ENCODE measurements around the gene SRP14. TPM values are rescaled to one million over a fixed set of nuclear protein-coding genes. Genes with fewer than 3 reads are reported as not detected.
"Not testable (repeated sequence)": the region's sequence is repeated elsewhere in the genome, so short reads cannot be mapped to it uniquely, and the experiment has no call there.

SRP14 gene
- total RNA-seq, 1 donor from 2014 or later: 571 TPM

- DNase-seq (ENCODE audit: extremely low read depth, low read depth, low spot score): no peak
Observed at GRCh38 chr15:40032125-40032839, 6.7 kb downstream of the SRP14 start.

DNA sequence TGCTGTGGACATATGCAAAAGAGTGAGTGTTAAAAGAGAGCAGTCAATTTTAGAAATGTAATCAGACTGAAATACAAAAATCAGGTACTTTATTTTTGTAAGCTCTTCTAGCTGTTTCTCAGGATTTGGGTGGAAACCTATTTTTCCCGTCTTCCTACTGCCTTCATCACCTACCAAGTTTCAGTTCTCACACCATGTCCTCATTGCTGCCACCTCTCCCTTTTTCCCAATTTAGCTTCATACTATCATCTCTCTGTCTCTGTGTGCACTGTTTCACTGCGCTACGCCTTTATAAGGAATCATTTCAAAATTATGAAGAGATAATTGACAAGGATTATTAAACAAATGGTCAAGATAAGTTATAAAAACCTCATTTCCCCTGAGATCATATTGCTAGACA is 7.7 kb downstream of the SRP14 start:
- no peak for DNase-seq (ENCODE audit: extremely low read depth, low read depth, low spot score)

- DNase-seq (ENCODE audit: extremely low read depth, low read depth, low spot score): no peak
Observed at GRCh38 chr15:40029979-40030893, 8.7 kb downstream of the SRP14 start.

- no peak for DNase-seq (ENCODE audit: extremely low read depth, low read depth, low spot score)
Observed at GRCh38 chr15:40028853-40029252, 10.1 kb downstream of the SRP14 start.

DNA sequence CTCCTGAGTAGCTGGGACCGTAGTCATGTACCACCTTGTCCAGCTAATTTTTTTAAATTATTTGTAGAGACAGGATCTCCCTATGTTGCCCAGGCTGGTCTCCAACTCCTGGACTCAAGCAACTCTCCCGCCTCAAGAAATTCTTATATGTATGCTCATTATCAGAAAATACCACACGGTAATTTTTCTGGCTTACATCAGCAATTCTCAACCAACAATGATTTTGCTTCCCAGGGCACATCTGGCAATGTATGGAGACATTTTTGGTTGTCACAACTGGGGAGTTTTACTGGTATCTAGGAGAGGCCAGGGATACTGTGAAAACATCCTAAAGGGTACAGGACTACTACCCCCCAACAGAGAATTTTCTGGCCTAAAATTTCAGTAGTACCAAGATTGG is 10.8 kb downstream of the SRP14 start:
- no peak for DNase-seq (ENCODE audit: extremely low read depth, low read depth, low spot score)

- DNase-seq (ENCODE audit: extremely low read depth, low read depth, low spot score): no peak
Observed at GRCh38 chr15:40016224-40016865, 22.6 kb downstream of the SRP14 start.

- DNase-seq (ENCODE audit: extremely low read depth, low read depth, low spot score): no peak
Observed at GRCh38 chr15:40014390-40014789, 24.6 kb downstream of the SRP14 start.

GRCh38 chr15:40013372-40013771 is 25.6 kb downstream of the SRP14 start:
- DNase-seq (ENCODE audit: extremely low read depth, low read depth, low spot score): not testable (repeated sequence)

- no peak for DNase-seq (ENCODE audit: extremely low read depth, low read depth, low spot score)
Observed at GRCh38 chr15:40011303-40011702, 27.7 kb downstream of the SRP14 start.

- no peak for DNase-seq (ENCODE audit: extremely low read depth, low read depth, low spot score)
Observed at GRCh38 chr15:40010686-40011085, 28.3 kb downstream of the SRP14 start.

DNA sequence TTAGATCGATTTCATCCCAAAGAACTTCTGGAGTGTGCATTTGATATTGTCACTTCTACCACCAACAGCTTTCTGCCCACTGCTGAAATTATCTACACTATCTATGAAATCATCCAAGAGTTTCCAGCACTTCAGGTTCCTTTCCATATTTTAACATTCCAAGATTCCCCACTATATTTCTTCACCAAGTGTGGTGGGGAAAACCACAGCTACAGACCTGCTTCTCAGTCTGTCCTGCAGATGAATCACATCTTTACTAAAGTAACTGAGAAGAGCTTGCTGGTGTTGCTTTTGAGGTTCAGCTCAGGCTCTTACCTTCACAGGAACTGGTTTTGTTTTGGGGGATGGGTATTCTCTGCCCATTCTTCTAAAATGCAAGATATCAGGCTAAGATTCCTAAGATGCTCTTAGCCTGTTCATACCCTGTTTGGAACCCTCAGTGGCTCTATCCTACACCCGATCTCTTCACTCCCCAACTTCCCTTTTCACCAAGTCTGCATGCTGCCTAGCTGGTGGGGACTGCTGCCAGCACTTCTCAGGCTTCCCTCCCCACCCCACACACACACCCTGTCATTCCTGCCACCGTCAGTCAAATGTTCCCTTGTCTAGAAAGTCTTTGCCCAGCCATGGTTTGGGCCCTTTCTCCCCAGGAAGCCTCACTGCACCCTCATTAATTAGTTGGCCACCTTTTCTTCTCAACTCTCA is 30.8 kb downstream of the SRP14 start:
- no peak for DNase-seq (ENCODE audit: extremely low read depth, low read depth, low spot score)

DNA sequence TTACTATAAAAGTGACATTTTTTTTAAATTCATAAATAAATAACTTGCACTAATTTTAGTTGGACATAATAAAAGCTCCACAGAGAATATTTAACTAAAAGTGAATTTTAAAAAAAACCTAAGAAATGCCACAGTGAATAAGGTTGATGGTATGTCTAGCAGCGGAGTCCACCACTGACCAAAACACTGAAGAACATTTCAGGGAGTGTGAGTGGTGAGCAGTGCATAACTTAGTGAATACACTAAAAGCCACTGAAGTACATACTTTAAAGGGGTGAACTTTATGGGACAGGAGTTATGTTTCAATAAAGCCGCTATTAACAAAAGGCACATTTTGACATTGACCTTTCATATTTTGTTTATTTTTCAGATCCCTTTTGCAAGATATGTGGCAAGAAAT is 32.3 kb downstream of the SRP14 start:
- DNase-seq (ENCODE audit: extremely low read depth, low read depth, low spot score): no peak

DNA sequence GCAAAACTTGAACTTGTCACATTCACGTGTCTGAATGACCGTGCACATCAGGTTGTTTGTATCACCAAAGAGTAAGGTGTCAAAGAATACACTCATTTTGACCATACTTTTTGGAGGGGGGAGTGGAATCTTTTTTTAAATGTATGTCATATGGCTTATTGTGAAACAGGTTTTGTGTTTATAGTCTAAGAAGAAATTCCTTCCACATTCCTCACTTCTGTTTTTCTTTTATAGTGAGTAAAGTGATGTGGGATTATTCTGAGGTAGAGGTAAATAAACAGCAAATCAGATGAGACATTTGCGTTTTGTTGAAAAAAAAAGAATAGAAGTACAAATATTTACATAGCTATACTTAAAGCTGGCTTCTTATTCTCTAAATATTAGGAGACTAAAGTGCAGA is 33.0 kb downstream of the SRP14 start:
- DNase-seq (ENCODE audit: extremely low read depth, low read depth, low spot score): no peak

DNA sequence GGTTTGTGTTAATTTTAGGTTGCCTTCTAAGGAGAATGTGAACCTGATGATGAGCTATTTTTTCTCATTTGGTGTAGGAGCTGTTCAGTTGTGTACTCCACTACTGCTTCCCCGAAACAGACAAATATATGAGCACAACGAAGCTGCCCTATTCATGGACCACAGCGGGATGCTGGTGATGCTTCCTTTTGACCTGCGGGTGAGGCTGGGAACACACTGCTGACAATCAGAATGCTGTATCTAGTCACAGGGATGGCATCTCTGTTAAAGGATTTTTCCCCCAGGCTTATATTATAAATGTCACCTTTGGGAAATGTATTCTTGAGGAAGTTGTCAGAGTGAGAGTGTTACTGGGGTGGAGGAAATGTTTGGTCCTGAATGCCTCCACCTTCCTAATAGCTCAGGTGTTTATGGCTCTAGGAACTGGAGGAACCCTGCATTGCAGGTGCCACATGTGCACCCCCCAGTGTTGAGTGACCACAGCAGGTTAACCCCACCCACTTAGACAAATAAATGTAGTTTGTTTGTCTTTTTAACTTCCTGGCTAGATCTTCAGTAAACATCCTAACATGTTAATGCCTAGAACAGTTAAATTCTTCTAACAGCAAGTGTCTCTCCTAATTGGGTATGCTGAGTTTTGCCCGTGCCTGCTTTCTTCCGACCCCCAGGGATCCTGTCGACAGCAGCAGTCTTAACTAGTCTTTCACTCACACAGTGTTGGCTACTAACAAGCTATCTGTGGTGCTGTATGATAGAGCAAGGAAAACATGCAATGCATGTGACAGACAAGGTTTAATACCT is 35.7 kb downstream of the SRP14 start:
- no peak for DNase-seq (ENCODE audit: extremely low read depth, low read depth, low spot score)

DNA sequence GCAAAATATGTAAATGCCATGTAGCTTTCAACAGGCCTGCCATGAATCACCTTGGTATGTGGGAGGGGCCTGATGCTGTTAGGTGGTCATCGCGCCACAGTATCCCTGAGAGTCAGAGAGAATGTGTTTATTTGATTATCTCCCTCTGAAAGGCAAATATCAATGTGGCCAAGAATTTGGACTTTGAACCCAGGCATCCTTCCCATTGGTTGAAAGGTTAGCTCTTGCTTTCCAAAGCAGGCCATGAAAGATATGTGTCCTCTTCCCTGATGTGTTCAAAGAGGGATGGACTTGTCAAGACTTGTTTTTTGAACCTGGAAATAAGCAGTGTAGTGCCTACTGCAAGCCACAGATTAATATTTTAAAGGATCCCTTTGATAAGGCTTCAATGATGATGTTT is 36.7 kb downstream of the SRP14 start:
- no peak for DNase-seq (ENCODE audit: extremely low read depth, low read depth, low spot score)

- DNase-seq (ENCODE audit: extremely low read depth, low read depth, low spot score): no peak
Observed at GRCh38 chr15:39999538-40000200, 39.3 kb downstream of the SRP14 start.

DNA sequence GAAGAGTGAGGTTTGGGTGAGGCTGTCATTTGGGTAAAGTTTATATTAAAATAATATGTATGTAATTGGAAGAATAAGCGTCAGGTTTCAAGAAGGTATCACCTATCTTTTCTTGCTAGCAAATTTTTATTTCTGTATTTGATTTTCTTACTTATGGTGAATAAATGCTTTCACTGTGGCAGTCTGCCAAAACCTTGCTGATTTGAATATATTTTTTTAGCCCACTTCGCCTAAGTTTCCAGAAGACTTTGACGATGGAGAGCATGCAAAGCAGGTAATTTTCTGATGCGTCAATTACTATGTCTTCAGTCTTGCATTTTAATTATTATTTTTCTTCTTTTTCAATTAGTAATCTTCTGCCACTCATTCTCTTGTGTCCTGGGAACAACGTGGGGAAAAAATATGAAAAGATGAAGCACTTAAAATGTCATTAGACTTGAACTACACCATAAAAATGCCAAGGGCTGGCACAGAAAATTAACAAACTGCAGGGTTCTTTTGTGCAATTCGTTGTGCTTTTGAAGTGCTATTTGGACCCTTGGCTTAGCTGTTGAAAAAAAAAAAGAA is 40.4 kb downstream of the SRP14 start:
- DNase-seq (ENCODE audit: extremely low read depth, low read depth, low spot score): no peak

DNA sequence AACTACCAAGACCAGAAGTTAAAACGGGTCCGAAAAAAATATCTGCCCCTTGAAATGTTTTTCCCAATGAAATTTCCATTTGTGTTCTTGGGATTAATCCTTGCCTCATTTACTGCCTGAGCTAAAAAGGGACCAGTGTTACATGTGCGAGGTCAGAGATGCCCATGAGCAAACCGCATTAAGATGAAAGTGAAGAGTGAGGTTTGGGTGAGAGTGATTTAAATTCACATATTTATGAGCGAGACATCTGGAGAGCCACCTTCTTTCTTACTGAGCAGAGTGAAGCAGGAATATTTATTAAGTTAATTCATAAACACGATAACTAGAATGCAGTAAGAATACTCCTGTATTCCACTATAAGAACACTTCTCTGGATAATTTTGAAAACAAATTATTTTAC is 41.3 kb downstream of the SRP14 start:
- DNase-seq (ENCODE audit: extremely low read depth, low read depth, low spot score): no peak

- DNase-seq (ENCODE audit: extremely low read depth, low read depth, low spot score): no peak
Observed at GRCh38 chr15:39997031-39997430, 42.0 kb downstream of the SRP14 start.

Data from glomerular endothelial cell (primary cell).